PC-9 (cell line): ENCODE results near the gene TRIM10. TPM values are rescaled to one million over a fixed set of nuclear protein-coding genes. Genes with fewer than 3 reads are reported as not detected.

Source experiments
- BruUV-seq: library from RNA; stranded (reverse); fragments of 400-500 nt; replicated peaks from 2 replicates; lab custom pipeline; 2021; lab: Mats Ljungman, UMichigan
- CTCF ChIA-PET: fragments of 300-600 bp; sonication (Branson Sonifier 250); formaldehyde crosslinking; loops from one replicate; lab custom pipeline; 2022; ENCODE audit warnings: antibody characterized with exemption; lab: Charles Lee
- POLR2A ChIA-PET: fragments of 300-600 bp; sonication (Branson Sonifier 250); formaldehyde crosslinking; loops from one replicate; lab custom pipeline; 2022; ENCODE audit warnings: antibody characterized with exemption; ENCODE audit not compliant: unreplicated experiment; lab: Charles Lee
- DNase-seq, 2 experiments: peaks; one replicate each; pipeline versions ENCODE4 v3.0.0 to v3.0.0-alpha.2; 2015 to 2022; ENCODE audit warnings: mixed read lengths in 1 of 2
- H2AFZ ChIP-seq: fragments of 200-600 bp; sonication (generic); 2 replicates; pipeline ENCODE4 v1.8.1; 2017; ENCODE audit warnings: antibody characterized with exemption
- H3F3A ChIP-seq: fragments of 200-600 bp; sonication (generic); 2 replicates; pipeline ENCODE4 v1.8.1; 2017; ENCODE audit warnings: antibody characterized with exemption, mild to moderate bottlenecking, low read depth; ENCODE audit not compliant: insufficient read depth
- H3K27ac ChIP-seq: fragments of 200-600 bp; sonication (generic); 2 replicates; pipeline ENCODE4 v1.6.1; 2016; ENCODE audit warnings: mixed run types
- H3K27me3 ChIP-seq: fragments of 200-600 bp; sonication (generic); 2 replicates; pipeline ENCODE4 v1.6.1; 2016; ENCODE audit warnings: low read depth, mixed run types; ENCODE audit not compliant: insufficient read depth
- H3K36me3 ChIP-seq: fragments of 200-600 bp; sonication (generic); 2 replicates; pipeline ENCODE4 v1.6.1; 2016; ENCODE audit warnings: low read depth, mixed run types
- H3K4me1 ChIP-seq: fragments of 200-600 bp; sonication (generic); replicated peaks from 2 replicates; pipeline ENCODE4 v1.6.1; 2016; ENCODE audit warnings: mixed run types; ENCODE audit not compliant: insufficient read depth
- H3K4me2 ChIP-seq: fragments of 200-600 bp; sonication (generic); 2 replicates; pipeline ENCODE4 v1.6.1; 2017; ENCODE audit warnings: mixed run types
- H3K4me3 ChIP-seq: fragments of 200-600 bp; sonication (generic); 2 replicates; pipeline ENCODE4 v1.6.1; 2016; ENCODE audit warnings: mixed run types
- H3K79me2 ChIP-seq: fragments of 200-600 bp; sonication (generic); 2 replicates; pipeline ENCODE4 v1.6.1; 2017; ENCODE audit warnings: low read depth, mixed run types
- H3K9me2 ChIP-seq: fragments of 200-600 bp; sonication (generic); 2 replicates; pipeline ENCODE4 v1.8.1; 2017; ENCODE audit warnings: mild to moderate bottlenecking; ENCODE audit not compliant: insufficient read depth
- H3K9me3 ChIP-seq: fragments of 200-600 bp; sonication (generic); 2 replicates; pipeline ENCODE4 v1.8.1; 2016; ENCODE audit warnings: low read depth; ENCODE audit not compliant: insufficient read depth
- H4K20me1 ChIP-seq: fragments of 200-600 bp; sonication (generic); 2 replicates; pipeline ENCODE4 v1.8.1; 2017; ENCODE audit not compliant: insufficient read depth
- EZH2 ChIP-seq: fragments of 200-600 bp; sonication (generic); IDR thresholded peaks from 2 replicates; pipeline ENCODE4 v1.8.0; 2017; ENCODE audit warnings: antibody characterized with exemption, low read depth
- intact Hi-C: fragments of 100-400 bp; cut with micrococcal nuclease; formaldehyde crosslinking; loops from one replicate; pipeline ENCODE4 v1.10.0; 2022; ENCODE audit not compliant: unreplicated experiment
- total RNA-seq: library from RNA; stranded (reverse); gene quantifications from 2 replicates; pipeline ENCODE4 v1.2.3, GENCODE V29; 2021
- TF ChIP-seq, protein P1 (sequence below): fragments of 200-600 bp; sonication (generic); conservative IDR thresholded peaks from 2 replicates; pipeline ENCODE4 v1.6.1; 2017; ENCODE audit warnings: mixed run types, antibody characterized with exemption, mild to moderate bottlenecking, moderate library complexity

Gene TRIM10
- total RNA-seq, 1 experiment from 2014 or later, result not detected

- Histone ChIP-seq H4K20me1 (no peaks in the 10 kb centered on the region), H2AFZ (no peak overlapping the region), H3K4me3 (no peak overlapping the region), H3K9me3 (no peaks in the 10 kb centered on the region), H3K4me2 (peak overlapping the region; percentile 75), H3F3A (no peaks in the 10 kb centered on the region), H3K27ac (no peak overlapping the region), H3K9me2 (no peaks in the 10 kb centered on the region), H3K36me3 (no peaks in the 10 kb centered on the region), H3K79me2 (no peaks in the 10 kb centered on the region), H3K4me1 (peaks cover 28% of the 10 kb centered on the region), H3K27me3 (no peaks in the 10 kb centered on the region)
- no peak for TF ChIP-seq EZH2
- TF ChIP-seq, protein P1, sequence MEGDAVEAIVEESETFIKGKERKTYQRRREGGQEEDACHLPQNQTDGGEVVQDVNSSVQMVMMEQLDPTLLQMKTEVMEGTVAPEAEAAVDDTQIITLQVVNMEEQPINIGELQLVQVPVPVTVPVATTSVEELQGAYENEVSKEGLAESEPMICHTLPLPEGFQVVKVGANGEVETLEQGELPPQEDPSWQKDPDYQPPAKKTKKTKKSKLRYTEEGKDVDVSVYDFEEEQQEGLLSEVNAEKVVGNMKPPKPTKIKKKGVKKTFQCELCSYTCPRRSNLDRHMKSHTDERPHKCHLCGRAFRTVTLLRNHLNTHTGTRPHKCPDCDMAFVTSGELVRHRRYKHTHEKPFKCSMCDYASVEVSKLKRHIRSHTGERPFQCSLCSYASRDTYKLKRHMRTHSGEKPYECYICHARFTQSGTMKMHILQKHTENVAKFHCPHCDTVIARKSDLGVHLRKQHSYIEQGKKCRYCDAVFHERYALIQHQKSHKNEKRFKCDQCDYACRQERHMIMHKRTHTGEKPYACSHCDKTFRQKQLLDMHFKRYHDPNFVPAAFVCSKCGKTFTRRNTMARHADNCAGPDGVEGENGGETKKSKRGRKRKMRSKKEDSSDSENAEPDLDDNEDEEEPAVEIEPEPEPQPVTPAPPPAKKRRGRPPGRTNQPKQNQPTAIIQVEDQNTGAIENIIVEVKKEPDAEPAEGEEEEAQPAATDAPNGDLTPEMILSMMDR, result no peak
- POLR2A ChIA-PET, result interaction anchor here (0.6 kb wide), 1 partner anchor 13 kb away, joined by 5 read pairs; no protein-coding TSS in a partner anchor
- no TSS peak for BruUV-seq
- intact Hi-C loops, result loop anchor here (2.0 kb wide), 3 partner anchors 63 to 425 kb away; partner anchors contain the start of gene PPP1R11
- DNase-seq, result peak in 1 of 2 experiments; percentile 56
- CTCF ChIA-PET, result interaction anchor here (0.5 to 4.3 kb wide), 3 partner anchors 26 to 442 kb away, joined by 3 to 28 read pairs (median 5); no protein-coding TSS in a partner anchor
Observed at GRCh38 chr6:30129265-30130178, 31.5 kb downstream of the TRIM10 start.

GRCh38 chr6:30127238-30128093 is 33.5 kb downstream of the TRIM10 start:
- ChIA-PET CTCF (no interaction called here), POLR2A (no interaction called here)
- H3K79me2 ChIP-seq, result no peaks in the 10 kb centered on the region
- no peaks in the 10 kb centered on the region for H3K27me3 ChIP-seq
- H2AFZ ChIP-seq, result no peak overlapping the region
- no peak overlapping the region for H3K4me3 ChIP-seq
- no peak overlapping the region for H3K27ac ChIP-seq
- no peak for DNase-seq
- no peaks in the 10 kb centered on the region for H4K20me1 ChIP-seq
- no TSS peak for BruUV-seq
- intact Hi-C loops, result no loop called here
- peaks cover 7% of the 10 kb centered on the region; the same call in 1 of the 2 replicates for H3F3A ChIP-seq
- peaks cover 39% of the 10 kb centered on the region for H3K4me1 ChIP-seq
- H3K9me2 ChIP-seq, result no peaks in the 10 kb centered on the region
- H3K4me2 ChIP-seq, result no peak overlapping the region
- TF ChIP-seq, protein P1, result no peak
- TF ChIP-seq EZH2, result no peak
- no peaks in the 10 kb centered on the region for H3K9me3 ChIP-seq
- no peaks in the 10 kb centered on the region for H3K36me3 ChIP-seq

DNA sequence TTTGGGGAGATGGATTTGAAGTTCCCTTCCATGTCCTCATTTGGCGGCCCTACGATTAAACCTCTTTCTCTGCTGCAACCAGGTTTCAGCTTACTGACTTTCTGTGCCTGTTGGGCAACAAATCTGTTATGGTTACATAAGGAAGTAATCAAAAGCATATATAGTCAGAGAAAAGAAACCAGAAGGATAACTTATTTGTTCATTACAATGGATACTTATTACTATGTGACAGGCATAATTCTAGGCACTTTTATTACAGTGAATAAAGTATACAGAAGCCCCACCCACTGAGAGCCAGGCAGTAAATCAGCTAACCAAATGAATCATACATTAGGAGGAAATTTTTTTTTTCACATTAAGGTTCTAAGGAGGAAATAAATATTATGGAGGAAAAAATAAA is 38.5 kb downstream of the TRIM10 start:
- intact Hi-C loops, result no loop called here
- peaks cover 17% of the 10 kb centered on the region; the same call in 1 of the 2 replicates for H3F3A ChIP-seq
- H3K27me3 ChIP-seq, result no peaks in the 10 kb centered on the region
- no peaks in the 10 kb centered on the region for H3K9me3 ChIP-seq
- no peak for TF ChIP-seq EZH2
- TF ChIP-seq, protein P1, result no peak
- H3K36me3 ChIP-seq, result no peaks in the 10 kb centered on the region
- peak in 1 of 2 experiments; percentile 82 for DNase-seq
- H3K79me2 ChIP-seq, result no peaks in the 10 kb centered on the region
- H3K4me3 ChIP-seq, result no peak overlapping the region
- no TSS peak for BruUV-seq
- CTCF ChIA-PET, result interaction anchor here (0.7 kb wide), 1 partner anchor 333 kb away, joined by 3 read pairs; no protein-coding TSS in a partner anchor
- H2AFZ ChIP-seq, result no peak overlapping the region; the same call in 1 of the 2 replicates
- H3K9me2 ChIP-seq, result no peaks in the 10 kb centered on the region
- no peaks in the 10 kb centered on the region for H4K20me1 ChIP-seq
- peak overlapping the region; percentile 24; the same call in 1 of the 2 replicates for H3K27ac ChIP-seq
- peak overlapping the region; percentile 30; the same call in 1 of the 2 replicates for H3K4me2 ChIP-seq
- POLR2A ChIA-PET, result interaction anchor here (0.6 to 0.7 kb wide), 2 partner anchors 62 to 190 kb away, joined by 5 to 6 read pairs; partner anchors contain the start of gene POLR1H
- H3K4me1 ChIP-seq, result peaks cover 35% of the 10 kb centered on the region
